IPS DF 6.9 (cell line): ENCODE results near the gene MCF2L.
"Not testable (repeated sequence)": the region's sequence is repeated elsewhere in the genome, so short reads cannot be mapped to it uniquely, and the experiment has no call there.

Experiments
- DNase-seq: peaks from one replicate; pipeline ENCODE4 v3.0.0-alpha.2; 2013; ENCODE audit warnings: low read depth, low spot score
- H3K27ac ChIP-seq: one replicate; pipeline ENCODE4 v1.5.1; 2013; ENCODE audit warnings: low read length, control low read depth
- H3K27me3 ChIP-seq: 2 replicates; pipeline ENCODE4 v1.6.1; 2013; ENCODE audit warnings: mild to moderate bottlenecking, low read length; ENCODE audit not compliant: control insufficient read depth, insufficient read depth
- H3K36me3 ChIP-seq: 2 replicates; pipeline ENCODE4 v1.6.1; 2013; ENCODE audit warnings: low read length; ENCODE audit not compliant: control insufficient read depth, insufficient read depth
- H3K4me1 ChIP-seq: 2 replicates; pipeline ENCODE4 v1.6.1; 2013; ENCODE audit warnings: low read length; ENCODE audit not compliant: control insufficient read depth, insufficient read depth
- H3K4me3 ChIP-seq: 2 replicates; pipeline ENCODE4 v1.5.1; 2013; ENCODE audit warnings: mild to moderate bottlenecking, low read length
- H3K9me3 ChIP-seq: 2 replicates; pipeline ENCODE4 v1.6.1; 2013; ENCODE audit warnings: low read length, inconsistent platforms; ENCODE audit not compliant: control insufficient read depth, insufficient read depth
- WGBS: extraction: QIAGEN DNeasy Blood & Tissue Kit; methylation state at CpG from one replicate; pipeline ENCODE4 v1.1.7; 2013; ENCODE audit warnings: mixed read lengths, missing lambda C conversion rate; ENCODE audit not compliant: insufficient read length, insufficient coverage; 5-methylcytosine and 5-hydroxymethylcytosine counted together

Gene MCF2L

GRCh38 chr13:113051641-113052040 lies 82.6 kb downstream of the MCF2L start:
- H3K9me3 ChIP-seq, result no peaks in the 10 kb centered on the region
- WGBS, result no CpG with 5 or more reads among the region's 14 CpGs
- peaks cover 2% of the 10 kb centered on the region; the same call in 1 of the 2 replicates for H3K4me1 ChIP-seq
- H3K36me3 ChIP-seq, result no peaks in the 10 kb centered on the region
- no peaks in the 10 kb centered on the region for H3K27me3 ChIP-seq
- DNase-seq, result no peak
- H3K27ac ChIP-seq, result no peak overlapping the region
- H3K4me3 ChIP-seq, result no peak overlapping the region

GRCh38 chr13:113052206-113052605 lies 83.2 kb downstream of the MCF2L start:
- no peaks in the 10 kb centered on the region for H3K9me3 ChIP-seq
- no peak for DNase-seq
- H3K27ac ChIP-seq, result no peak overlapping the region
- no peaks in the 10 kb centered on the region for H3K36me3 ChIP-seq
- no peak overlapping the region for H3K4me3 ChIP-seq
- H3K27me3 ChIP-seq, result no peaks in the 10 kb centered on the region
- no CpG with 5 or more reads among the region's 16 CpGs for WGBS
- H3K4me1 ChIP-seq, result peaks cover 2% of the 10 kb centered on the region; the same call in 1 of the 2 replicates

GRCh38 chr13:113052971-113053370 lies 84.0 kb downstream of the MCF2L start:
- Histone ChIP-seq H3K4me1 (peaks cover 2% of the 10 kb centered on the region; the same call in 1 of the 2 replicates), H3K27ac (no peak overlapping the region), H3K9me3 (no peaks in the 10 kb centered on the region), H3K27me3 (no peaks in the 10 kb centered on the region), H3K4me3 (no peak overlapping the region), H3K36me3 (no peaks in the 10 kb centered on the region)
- whole genome bisulfite sequencing, result no CpG with 5 or more reads among the region's 13 CpGs
- no peak for DNase-seq

- peaks cover 2% of the 10 kb centered on the region; the same call in 1 of the 2 replicates for H3K4me1 ChIP-seq
- WGBS, result no CpG with 5 or more reads among the region's 14 CpGs
These were observed 84.4 kb downstream of the MCF2L start for GRCh38 chr13:113053376-113053775.

GRCh38 chr13:113053801-113054604 lies 85.0 kb downstream of the MCF2L start:
- no CpG with 5 or more reads among the region's 31 CpGs for WGBS
- Histone ChIP-seq H3K4me1 (peaks cover 2% of the 10 kb centered on the region; the same call in 1 of the 2 replicates), H3K9me3 (no peaks in the 10 kb centered on the region), H3K4me3 (no peak overlapping the region), H3K36me3 (no peaks in the 10 kb centered on the region), H3K27ac (no peak overlapping the region), H3K27me3 (no peaks in the 10 kb centered on the region)
- DNase-seq, result no peak

More at GRCh38 chr13:113053376-113053775, 84.4 kb downstream of the MCF2L start:
- H3K27me3 ChIP-seq, result no peaks in the 10 kb centered on the region
- H3K27ac ChIP-seq, result no peak overlapping the region
- H3K9me3 ChIP-seq, result no peaks in the 10 kb centered on the region
- H3K4me3 ChIP-seq, result no peak overlapping the region
- no peaks in the 10 kb centered on the region for H3K36me3 ChIP-seq
- no peak for DNase-seq

GRCh38 chr13:113057084-113057483 lies 88.1 kb downstream of the MCF2L start:
- H3K36me3 ChIP-seq, result no peaks in the 10 kb centered on the region
- DNase-seq, result no peak
- WGBS, result no CpG with 5 or more reads among the region's 1 CpG
- H3K4me3 ChIP-seq, result no peak overlapping the region
- no peak overlapping the region for H3K27ac ChIP-seq
- H3K9me3 ChIP-seq, result no peaks in the 10 kb centered on the region
- H3K27me3 ChIP-seq, result no peaks in the 10 kb centered on the region
- H3K4me1 ChIP-seq, result peaks cover 2% of the 10 kb centered on the region; the same call in 1 of the 2 replicates

- H3K27ac ChIP-seq, H3K27me3 ChIP-seq, H3K4me3 ChIP-seq, H3K4me1 ChIP-seq, H3K9me3 ChIP-seq, H3K36me3 ChIP-seq, DNase-seq: not testable (repeated sequence)
- no CpG with 5 or more reads among the region's 3 CpGs for WGBS
These were observed 88.5 kb downstream of the MCF2L start for GRCh38 chr13:113057559-113057958.

- H3K27ac ChIP-seq, result no peak overlapping the region
- H3K4me1 ChIP-seq, result peaks cover 2% of the 10 kb centered on the region; the same call in 1 of the 2 replicates
- no peak for DNase-seq
- H3K9me3 ChIP-seq, result no peaks in the 10 kb centered on the region
- H3K4me3 ChIP-seq, result no peak overlapping the region
- no peaks in the 10 kb centered on the region for H3K27me3 ChIP-seq
- H3K36me3 ChIP-seq, result no peaks in the 10 kb centered on the region
- no CpG with 5 or more reads among the region's 21 CpGs for WGBS
These were observed 89.3 kb downstream of the MCF2L start for GRCh38 chr13:113058129-113058987.

GRCh38 chr13:113058988-113059850 lies 90.2 kb downstream of the MCF2L start:
- no peaks in the 10 kb centered on the region for H3K27me3 ChIP-seq
- no peaks in the 10 kb centered on the region for H3K9me3 ChIP-seq
- H3K4me3 ChIP-seq, result no peak overlapping the region
- H3K36me3 ChIP-seq, result no peaks in the 10 kb centered on the region
- peaks cover 2% of the 10 kb centered on the region; the same call in 1 of the 2 replicates for H3K4me1 ChIP-seq
- DNase-seq, result no peak
- no peak overlapping the region for H3K27ac ChIP-seq
- no CpG with 5 or more reads among the region's 22 CpGs for WGBS

- Histone ChIP-seq H3K27ac (no peak overlapping the region), H3K27me3 (no peaks in the 10 kb centered on the region), H3K4me1 (peaks cover 2% of the 10 kb centered on the region; the same call in 1 of the 2 replicates), H3K9me3 (no peaks in the 10 kb centered on the region), H3K36me3 (no peaks in the 10 kb centered on the region), H3K4me3 (no peak overlapping the region)
- no CpG with 5 or more reads among the region's 15 CpGs for WGBS
- DNase-seq, result no peak
These were observed 90.9 kb downstream of the MCF2L start for GRCh38 chr13:113059891-113060290.
